ENCODE data around the gene FILIP1L. TPM values are rescaled to one million over a fixed set of nuclear protein-coding genes. Genes with fewer than 3 reads are reported as not detected.

Gene FILIP1L
- total and polyA plus RNA-seq, 2 of the 8 experiments (the other 6 are each of a cell fraction or from before 2014, with no cell fraction given): 0.06 to 0.09 TPM

GRCh38 chr3:99839613-99840012 is 274.7 kb downstream of the FILIP1L start (continued):
- TF ChIP-seq KDM1A (IDR thresholded peaks at IDR 0.05; ENCODE audit: borderline replicate concordance, low read length): no peak

DNA sequence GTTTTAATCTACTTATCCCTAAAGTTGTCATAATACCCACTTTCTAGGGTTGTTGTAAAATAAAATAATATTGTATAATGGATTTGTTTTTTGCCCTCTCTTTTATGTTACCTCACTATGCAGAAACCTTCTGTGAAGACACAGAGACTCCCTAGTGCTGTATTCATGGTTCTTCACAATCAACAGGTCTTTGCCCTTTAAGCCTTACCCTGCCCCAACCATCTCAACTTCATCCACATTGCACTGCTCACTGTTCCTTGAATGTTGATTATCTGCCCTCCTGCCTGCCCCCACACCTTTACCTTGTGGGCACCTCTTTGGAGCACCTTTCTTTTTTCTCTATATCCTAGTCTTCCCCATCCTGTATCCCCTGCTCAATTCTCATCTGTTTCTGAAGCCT is 275.5 kb downstream of the FILIP1L start:
- H3K14ac ChIP-seq (ENCODE audit: insufficient read length): no peak overlapping the region
- H4K91ac ChIP-seq (replicated peaks; ENCODE audit: insufficient read length, low read length): no peak overlapping the region
- TF ChIP-seq NANOG (IDR thresholded peaks at IDR 0.05; ENCODE audit: insufficient read depth, low read depth, low read length, poor library complexity, severe bottlenecking): no peak
- no peak for TF ChIP-seq SP4 (IDR thresholded peaks at IDR 0.05; ENCODE audit: low read length)
- TF ChIP-seq GTF2F1 (IDR thresholded peaks at IDR 0.05; ENCODE audit: borderline replicate concordance, low read depth, low read length): no peak
- no peak for TF ChIP-seq ATF2 (IDR thresholded peaks at IDR 0.05; ENCODE audit: low read length)
- TF ChIP-seq BCL11A (IDR thresholded peaks at IDR 0.05; ENCODE audit: low read depth in 2 of 2, low read length in 2 of 2): no peak
- H4K20me1 ChIP-seq (replicated peaks in 1 of 2; ENCODE audit: control insufficient read depth in 1 of 2, insufficient read depth in 2 of 2, low read length in 2 of 2): peaks cover 0 to 2% of the 10 kb centered on the region in 2 experiments
- FAIRE-seq (no peak), DNase-seq (ENCODE audit: low read depth in 1 of 2, low spot score in 2 of 2) (no peak)
- H3K79me1 ChIP-seq (ENCODE audit: low read depth, low read length): peaks cover 5% of the 10 kb centered on the region
- no peak overlapping the region for H3K27ac ChIP-seq (ENCODE audit: low read depth, low read length)
- no peak overlapping the region for H4K5ac ChIP-seq (ENCODE audit: insufficient read length, low read depth, low read length)
- no peaks in the 10 kb centered on the region for H3K27me3 ChIP-seq (replicated peaks in 1 of 4; ENCODE audit: control insufficient read depth in 3 of 4, extremely low read depth in 1 of 4, insufficient read depth in 3 of 4, low read length in 3 of 4)
- no peak overlapping the region for H2BK20ac ChIP-seq (ENCODE audit: low read length)
- H3K56ac ChIP-seq (replicated peaks; ENCODE audit: insufficient read length, low read depth, low read length): no peak overlapping the region
- H3K4me2 ChIP-seq (ENCODE audit: insufficient read depth in 1 of 2, low read depth in 2 of 2, low read length in 2 of 2): no peak overlapping the region
- no peak overlapping the region for H3K23ac ChIP-seq (ENCODE audit: insufficient read length)
- H3K4ac ChIP-seq (replicated peaks; ENCODE audit: insufficient read length, low read depth, low read length): no peak overlapping the region
- no peak overlapping the region for H2BK120ac ChIP-seq (replicated peaks; ENCODE audit: low read depth, low read length)
- no peak overlapping the region for H2BK12ac ChIP-seq (ENCODE audit: low read depth, low read length)
- no peak overlapping the region for H2AK5ac ChIP-seq (ENCODE audit: low read depth, low read length)
- H3K79me2 ChIP-seq (ENCODE audit: control insufficient read depth in 1 of 2, insufficient read depth in 2 of 2, low read length in 2 of 2): peaks cover 0 to 15% of the 10 kb centered on the region in 2 experiments; a peak in 3 of 4 replicates
- POLR2A ChIA-PET (ENCODE audit: partially characterized antibody): no interaction called here
- H3K23me2 ChIP-seq (ENCODE audit: low read depth, low read length): no peaks in the 10 kb centered on the region; the same call in 1 of the 2 replicates
- no peak overlapping the region for H3K18ac ChIP-seq (ENCODE audit: extremely low read depth, low read length)
- no peaks in the 10 kb centered on the region for H3K9me3 ChIP-seq (ENCODE audit: insufficient read depth in 2 of 2, low read depth in 1 of 2, low read length in 1 of 2)
- no peak overlapping the region for H4K8ac ChIP-seq (ENCODE audit: extremely low read depth, insufficient read depth, low read length)
- H2BK5ac ChIP-seq (ENCODE audit: low read depth, low read length): no peak overlapping the region
- H3K36me3 ChIP-seq (ENCODE audit: control insufficient read depth in 2 of 4, insufficient read depth in 4 of 4, low read length in 3 of 4): no peaks in the 10 kb centered on the region
- no peak overlapping the region for H3K4me3 ChIP-seq (ENCODE audit: extremely low read depth in 1 of 4, insufficient read depth in 2 of 4, low read depth in 3 of 4, low read length in 4 of 4)
- no peak overlapping the region for H2AFZ ChIP-seq (ENCODE audit: low read length)
- CTCF ChIA-PET (ENCODE audit: partially characterized antibody): interaction anchor here (0.8 to 1.4 kb wide), 4 partner anchors 9 to 230 kb away, joined by 3 to 4 read pairs (median 4); no protein-coding TSS in a partner anchor
- peaks cover 0 to 5% (median 3%) of the 10 kb centered on the region in 4 experiments; a peak in 3 of 7 replicates for H3K4me1 ChIP-seq (replicated peaks in 1 of 4; ENCODE audit: control insufficient read depth in 3 of 4, insufficient read depth in 4 of 4, low read length in 3 of 4)
- H3K9ac ChIP-seq (replicated peaks in 1 of 4; ENCODE audit: extremely low read depth in 1 of 4, low read depth in 3 of 4, low read length in 3 of 4): no peak overlapping the region
- H2BK15ac ChIP-seq (ENCODE audit: low read length): no peak overlapping the region

All from H1 (cell line).